Measurements from ENCODE around the gene TJP1.
A peak's percentile ranks its signal among the peaks of the same experiment; 100 is the strongest.
"Not testable (repeated sequence)": the region's sequence is repeated elsewhere in the genome, so short reads cannot be mapped to it uniquely, and the experiment has no call there.

TJP1 gene

DNA sequence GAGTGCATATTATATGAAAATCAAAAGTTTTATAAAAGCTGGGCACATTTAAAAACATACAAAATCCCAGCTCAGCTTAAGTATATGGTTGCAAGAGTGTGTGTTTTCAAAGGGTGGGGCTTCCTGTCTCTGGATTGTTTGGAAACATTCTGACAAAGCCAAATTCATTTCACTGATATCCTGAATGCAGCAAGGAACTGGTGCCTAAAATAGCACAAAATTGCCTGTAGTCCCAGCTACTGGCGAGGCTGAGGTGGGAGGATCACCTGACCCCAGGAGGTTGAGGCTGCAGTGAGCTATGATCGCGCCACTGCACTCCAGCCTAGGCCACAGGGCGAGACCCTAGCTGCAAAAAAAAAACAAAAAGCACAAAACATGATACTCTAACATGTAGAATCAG is 13.0 kb upstream of the TJP1 start:
- Histone ChIP-seq H3K4me3 (ENCODE audit: low read length) (no peak overlapping the region), H3K9ac (ENCODE audit: low read depth, low read length) (no peak overlapping the region), H3K36me3 (ENCODE audit: insufficient read depth, low read depth, low read length) (no peaks in the 10 kb centered on the region), H3K9me3 (ENCODE audit: insufficient read depth, low read depth, low read length) (no peaks in the 10 kb centered on the region), H3K27ac (ENCODE audit: low read length) (no peak overlapping the region), H3K4me1 (ENCODE audit: insufficient read depth, low read length) (no peaks in the 10 kb centered on the region; the same call in 1 of the 2 replicates), H3K27me3 (ENCODE audit: insufficient read depth, low read length) (no peaks in the 10 kb centered on the region)

DNA sequence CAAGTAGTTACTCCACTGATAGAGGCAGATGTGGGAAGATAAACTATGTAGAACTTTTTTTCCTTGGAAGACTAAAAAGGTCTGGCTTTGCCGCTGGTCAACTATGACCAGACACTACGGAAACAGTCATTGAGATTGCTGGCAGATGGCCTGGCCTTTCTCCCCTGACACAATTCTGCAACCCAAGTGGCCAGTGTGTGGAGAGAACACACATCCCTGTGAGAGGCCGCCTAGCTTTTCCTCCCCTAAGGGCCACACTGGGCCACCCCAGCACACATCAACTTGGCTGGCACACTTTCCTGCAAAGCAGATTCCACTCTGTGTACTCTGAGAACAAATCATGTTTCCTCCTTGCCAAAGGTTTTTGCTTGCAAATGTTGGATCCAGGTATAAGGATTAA is 10.4 kb upstream of the TJP1 start:
- Histone ChIP-seq H3K4me3 (ENCODE audit: low read length) (no peak overlapping the region), H3K36me3 (ENCODE audit: insufficient read depth, low read depth, low read length) (no peaks in the 10 kb centered on the region), H3K27me3 (ENCODE audit: insufficient read depth, low read length) (no peaks in the 10 kb centered on the region), H3K27ac (ENCODE audit: low read length) (no peak overlapping the region), H3K9me3 (ENCODE audit: insufficient read depth, low read depth, low read length) (no peaks in the 10 kb centered on the region), H3K4me1 (ENCODE audit: insufficient read depth, low read length) (no peaks in the 10 kb centered on the region; the same call in 1 of the 2 replicates), H3K9ac (ENCODE audit: low read depth, low read length) (no peak overlapping the region)

DNA sequence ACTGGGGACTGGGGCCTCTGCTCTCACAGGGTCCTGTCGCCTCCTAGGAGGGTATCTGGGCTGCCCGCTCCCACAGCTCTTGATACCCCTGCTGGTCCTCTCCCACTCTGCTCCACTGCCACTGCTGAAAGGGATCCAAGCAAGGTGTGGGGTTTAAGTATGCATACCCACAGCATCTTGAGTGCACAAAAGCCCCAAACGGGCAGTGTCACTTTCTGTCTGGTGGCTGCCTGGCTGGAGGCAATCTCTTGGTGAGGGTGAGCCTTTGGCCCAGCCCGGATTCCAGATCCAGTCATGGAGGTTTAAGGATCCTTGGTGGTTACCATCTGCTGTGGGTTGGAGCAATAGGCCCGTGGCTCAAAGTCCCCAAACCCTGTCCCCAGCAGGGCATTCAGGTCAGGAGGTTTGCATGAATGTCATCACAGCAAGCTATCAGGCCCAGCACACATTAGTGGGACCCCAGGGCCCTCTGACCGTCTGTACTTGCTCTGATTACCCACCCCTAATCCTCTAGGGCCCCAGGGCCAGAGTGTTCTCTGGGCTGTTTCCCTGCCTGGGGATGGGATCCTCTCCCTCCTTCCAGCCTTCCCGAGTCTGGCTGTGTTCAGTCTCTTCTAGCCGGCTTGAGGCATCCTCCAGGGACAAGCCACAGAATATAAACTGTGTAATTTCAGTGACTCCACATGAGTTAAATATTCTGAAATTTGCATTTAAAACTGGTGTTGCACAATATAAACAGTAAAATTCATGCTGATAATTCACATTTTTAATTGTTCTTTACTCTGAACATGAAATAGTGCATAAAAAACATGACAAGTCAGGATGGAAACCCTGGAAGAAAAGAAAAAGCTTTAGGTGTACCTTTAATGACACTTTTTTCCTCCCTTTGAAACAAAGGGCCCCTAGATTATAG is 4.9 kb upstream of the TJP1 start:
- H3K4me3 ChIP-seq (ENCODE audit: low read length), result no peak overlapping the region
- no peaks in the 10 kb centered on the region for H3K36me3 ChIP-seq (ENCODE audit: insufficient read depth, low read depth, low read length)
- H3K27me3 ChIP-seq (ENCODE audit: insufficient read depth, low read length), result peaks cover 11% of the 10 kb centered on the region; the same call in 1 of the 2 replicates
- H3K9ac ChIP-seq (ENCODE audit: low read depth, low read length), result no peak overlapping the region
- no peaks in the 10 kb centered on the region; the same call in 1 of the 2 replicates for H3K4me1 ChIP-seq (ENCODE audit: insufficient read depth, low read length)
- H3K27ac ChIP-seq (ENCODE audit: low read length), result no peak overlapping the region
- H3K9me3 ChIP-seq (ENCODE audit: insufficient read depth, low read depth, low read length), result no peaks in the 10 kb centered on the region

GRCh38 chr15:29825227-29825626 is 3.0 kb upstream of the TJP1 start:
- Histone ChIP-seq H3K36me3 (ENCODE audit: insufficient read depth, low read depth, low read length) (no peaks in the 10 kb centered on the region), H3K9ac (ENCODE audit: low read depth, low read length) (no peak overlapping the region), H3K27ac (ENCODE audit: low read length) (no peak overlapping the region), H3K4me3 (ENCODE audit: low read length) (no peak overlapping the region), H3K9me3 (ENCODE audit: insufficient read depth, low read depth, low read length) (no peaks in the 10 kb centered on the region), H3K27me3 (ENCODE audit: insufficient read depth, low read length) (peaks cover 11% of the 10 kb centered on the region; the same call in 1 of the 2 replicates), H3K4me1 (ENCODE audit: insufficient read depth, low read length) (no peaks in the 10 kb centered on the region; the same call in 1 of the 2 replicates)

GRCh38 chr15:29822684-29823459 is 604 bp upstream of the TJP1 start:
- no peaks in the 10 kb centered on the region for H3K36me3 ChIP-seq (ENCODE audit: insufficient read depth, low read depth, low read length)
- peak overlapping the region; percentile 96 for H3K4me3 ChIP-seq (ENCODE audit: low read length)
- no peak overlapping the region for H3K27ac ChIP-seq (ENCODE audit: low read length)
- no peaks in the 10 kb centered on the region for H3K9me3 ChIP-seq (ENCODE audit: insufficient read depth, low read depth, low read length)
- H3K27me3 ChIP-seq (ENCODE audit: insufficient read depth, low read length), result peaks cover 11% of the 10 kb centered on the region; the same call in 1 of the 2 replicates
- H3K9ac ChIP-seq (ENCODE audit: low read depth, low read length), result peak overlapping the region; percentile 80; the same call in 1 of the 2 replicates
- peaks cover 6% of the 10 kb centered on the region; the same call in 1 of the 2 replicates for H3K4me1 ChIP-seq (ENCODE audit: insufficient read depth, low read length)

- Histone ChIP-seq H3K9ac (ENCODE audit: low read depth, low read length) (peak overlapping the region; percentile 83), H3K9me3 (ENCODE audit: insufficient read depth, low read depth, low read length) (no peaks in the 10 kb centered on the region), H3K36me3 (ENCODE audit: insufficient read depth, low read depth, low read length) (no peaks in the 10 kb centered on the region), H3K27ac (ENCODE audit: low read length) (peak overlapping the region; percentile 49), H3K4me1 (ENCODE audit: insufficient read depth, low read length) (peaks cover 6% of the 10 kb centered on the region; the same call in 1 of the 2 replicates), H3K4me3 (ENCODE audit: low read length) (peak overlapping the region; percentile 83), H3K27me3 (ENCODE audit: insufficient read depth, low read length) (peaks cover 11% of the 10 kb centered on the region; the same call in 1 of the 2 replicates)
Measured at GRCh38 chr15:29821416-29822099, 710 bp downstream of the TJP1 start.

DNA sequence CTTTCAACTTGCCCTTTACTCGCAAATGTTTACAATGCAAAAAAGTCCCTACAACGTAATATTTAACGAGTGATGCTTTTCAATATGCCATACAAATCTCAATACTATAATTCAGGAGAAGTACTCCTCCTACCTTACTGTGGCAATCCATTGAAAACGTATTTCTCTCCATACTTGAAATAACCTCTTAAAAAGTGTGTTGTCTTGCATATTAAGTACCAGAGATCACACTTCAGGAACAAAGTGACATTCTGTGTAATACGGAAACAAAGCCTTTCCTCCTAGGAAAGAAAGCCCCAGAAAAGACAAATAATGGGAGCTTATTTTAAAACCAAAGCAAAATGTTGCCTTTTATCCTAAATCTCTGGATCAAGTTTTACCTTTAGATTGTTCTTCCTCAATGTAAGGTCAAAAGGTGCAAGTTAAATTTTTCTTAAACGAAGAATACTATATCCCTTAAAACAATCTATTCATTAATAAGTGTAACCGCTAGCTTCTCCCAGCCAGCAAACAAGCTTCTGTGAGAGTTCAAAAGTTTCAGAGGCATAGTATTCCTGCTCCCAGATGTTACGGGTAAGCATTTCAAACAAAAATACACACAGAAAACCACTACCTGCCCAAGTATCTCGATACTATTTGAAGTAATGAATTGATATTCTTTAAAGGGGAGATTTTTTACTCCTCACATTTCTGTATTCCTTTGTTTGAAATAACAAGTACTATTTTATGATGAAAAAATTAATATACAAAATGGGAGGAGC is 1.7 kb downstream of the TJP1 start:
- peak overlapping the region; percentile 83 for H3K4me3 ChIP-seq (ENCODE audit: low read length)
- H3K27ac ChIP-seq (ENCODE audit: low read length), result no peak overlapping the region
- H3K36me3 ChIP-seq (ENCODE audit: insufficient read depth, low read depth, low read length), result no peaks in the 10 kb centered on the region
- peak overlapping the region; percentile 77; the same call in 1 of the 2 replicates for H3K9ac ChIP-seq (ENCODE audit: low read depth, low read length)
- H3K27me3 ChIP-seq (ENCODE audit: insufficient read depth, low read length), result peaks cover 11% of the 10 kb centered on the region; the same call in 1 of the 2 replicates
- peaks cover 16% of the 10 kb centered on the region for H3K4me1 ChIP-seq (ENCODE audit: insufficient read depth, low read length)
- H3K9me3 ChIP-seq (ENCODE audit: insufficient read depth, low read depth, low read length), result no peaks in the 10 kb centered on the region

DNA sequence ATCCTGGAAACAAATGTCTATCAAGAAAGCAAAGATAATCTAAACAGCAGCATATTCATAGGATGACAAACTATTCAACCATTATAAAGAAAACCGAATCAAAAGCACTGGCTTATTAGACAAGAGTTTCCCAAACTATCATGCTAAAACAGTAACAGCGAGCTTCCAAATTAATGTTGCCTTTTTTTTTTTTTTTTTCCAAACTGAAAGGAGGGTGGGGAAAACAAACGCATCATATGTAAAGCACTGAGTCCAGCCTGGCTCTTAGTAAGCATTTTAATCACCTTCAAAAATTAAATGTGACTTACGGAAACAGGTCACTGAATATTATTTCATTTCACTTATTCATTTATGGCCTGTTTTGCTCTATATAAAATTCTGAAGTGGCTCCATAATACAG is 2.3 kb downstream of the TJP1 start:
- Histone ChIP-seq H3K4me3 (ENCODE audit: low read length) (peak overlapping the region; percentile 83), H3K9me3 (ENCODE audit: insufficient read depth, low read depth, low read length) (no peaks in the 10 kb centered on the region), H3K27ac (ENCODE audit: low read length) (no peak overlapping the region), H3K9ac (ENCODE audit: low read depth, low read length) (peak overlapping the region; percentile 77; the same call in 1 of the 2 replicates), H3K27me3 (ENCODE audit: insufficient read depth, low read length) (peaks cover 11% of the 10 kb centered on the region; the same call in 1 of the 2 replicates), H3K36me3 (ENCODE audit: insufficient read depth, low read depth, low read length) (no peaks in the 10 kb centered on the region), H3K4me1 (ENCODE audit: insufficient read depth, low read length) (peaks cover 19% of the 10 kb centered on the region)

DNA sequence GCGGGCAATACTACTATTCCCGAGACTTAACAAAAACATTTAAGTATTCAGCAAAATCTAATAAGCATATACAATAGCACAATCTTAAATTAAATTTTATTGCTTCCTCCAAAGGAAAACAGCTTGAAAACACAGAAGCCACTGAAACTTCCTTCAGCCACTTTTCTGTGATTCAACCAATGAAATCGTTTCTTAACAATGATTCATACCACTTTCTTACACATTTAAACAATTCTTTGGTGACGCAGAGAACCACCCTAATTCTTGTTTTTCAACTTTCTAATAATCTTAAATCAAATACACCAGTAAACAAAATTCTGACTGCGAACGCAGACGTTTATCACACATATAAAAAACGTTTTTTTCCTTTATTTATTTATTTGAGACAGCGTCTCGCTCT is 4.1 kb downstream of the TJP1 start:
- Histone ChIP-seq H3K9me3 (ENCODE audit: insufficient read depth, low read depth, low read length) (no peaks in the 10 kb centered on the region), H3K4me1 (ENCODE audit: insufficient read depth, low read length) (peaks cover 32% of the 10 kb centered on the region), H3K4me3 (ENCODE audit: low read length) (no peak overlapping the region), H3K9ac (ENCODE audit: low read depth, low read length) (no peak overlapping the region), H3K27me3 (ENCODE audit: insufficient read depth, low read length) (peaks cover 6% of the 10 kb centered on the region; the same call in 1 of the 2 replicates), H3K36me3 (ENCODE audit: insufficient read depth, low read depth, low read length) (no peaks in the 10 kb centered on the region), H3K27ac (ENCODE audit: low read length) (no peak overlapping the region)

DNA sequence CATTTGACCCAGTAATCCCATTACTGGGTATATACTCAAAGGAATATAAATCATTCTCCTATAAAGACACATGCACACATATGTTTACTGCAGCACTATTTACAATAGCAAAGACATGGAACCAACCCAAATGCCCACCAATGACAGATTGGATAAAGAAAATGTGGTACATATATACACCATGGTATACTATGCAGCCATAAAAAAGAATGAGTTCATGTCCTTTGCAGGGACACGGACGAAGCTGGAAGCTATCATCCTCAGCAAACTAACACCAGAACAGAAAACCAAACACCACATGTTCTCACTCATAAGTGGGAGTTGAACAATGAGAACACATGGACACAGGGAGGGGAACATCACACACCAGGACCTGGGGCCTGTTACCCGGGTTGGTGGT is 4.8 kb downstream of the TJP1 start:
- not testable (repeated sequence) for H3K4me3 ChIP-seq (ENCODE audit: low read length); H3K27me3 ChIP-seq (ENCODE audit: insufficient read depth, low read length); H3K9ac ChIP-seq (ENCODE audit: low read depth, low read length); H3K36me3 ChIP-seq (ENCODE audit: insufficient read depth, low read depth, low read length); H3K9me3 ChIP-seq (ENCODE audit: insufficient read depth, low read depth, low read length); H3K27ac ChIP-seq (ENCODE audit: low read length)
- H3K4me1 ChIP-seq (ENCODE audit: insufficient read depth, low read length), result peaks cover 36% of the 10 kb centered on the region
